ENCODE measurements around the gene DCAKD. TPM values are rescaled to one million over a fixed set of nuclear protein-coding genes. Genes with fewer than 3 reads are reported as not detected.
A peak's percentile ranks its signal among the peaks of the same experiment; 100 is the strongest.

DCAKD gene
- total RNA-seq, result 19.5 TPM

GRCh38 chr17:45051060-45051719 is at the start of gene DCAKD:
DCAKD (minus strand) TSS chr17:45051632; CDS start chr17:45034885, 16,747 bp downstream.
- peak; percentile 94 for ATAC-seq

- peak; percentile 77 for ATAC-seq
Measured at GRCh38 chr17:45098869-45099616, 47.6 kb upstream of the DCAKD start.

- peak; percentile 19 for ATAC-seq
Measured at GRCh38 chr17:45098081-45098868, 46.8 kb upstream of the DCAKD start.

GRCh38 chr17:45096926-45097325 is 45.5 kb upstream of the DCAKD start:
- ATAC-seq, result no peak

GRCh38 chr17:45096141-45096540 is 44.7 kb upstream of the DCAKD start:
- no peak for ATAC-seq

- peak; percentile 11 for ATAC-seq
Measured at GRCh38 chr17:45093444-45094110, 42.1 kb upstream of the DCAKD start.

- peak; percentile 94 for ATAC-seq
Measured at GRCh38 chr17:45092911-45093430, 41.5 kb upstream of the DCAKD start.

GRCh38 chr17:45091778-45092425 is 40.5 kb upstream of the DCAKD start:
- peak; percentile 9 for ATAC-seq

- ATAC-seq, result no peak
Measured at GRCh38 chr17:45090711-45091110, 39.3 kb upstream of the DCAKD start.

GRCh38 chr17:45088741-45089140 is 37.3 kb upstream of the DCAKD start:
- no peak for ATAC-seq

- no peak for ATAC-seq
Measured at GRCh38 chr17:45087978-45088377, 36.5 kb upstream of the DCAKD start.

- ATAC-seq, result peak; percentile 97
Measured at GRCh38 chr17:45087504-45087975, 36.1 kb upstream of the DCAKD start.

GRCh38 chr17:45086865-45087503 is 35.6 kb upstream of the DCAKD start:
- no peak for ATAC-seq

- no peak for ATAC-seq
Measured at GRCh38 chr17:45086391-45086790, 35.0 kb upstream of the DCAKD start.

- ATAC-seq, result no peak
Measured at GRCh38 chr17:45081047-45081703, 29.7 kb upstream of the DCAKD start.

GRCh38 chr17:45077643-45078042 is 26.2 kb upstream of the DCAKD start:
- no peak for ATAC-seq

GRCh38 chr17:45073414-45074070 is 22.1 kb upstream of the DCAKD start:
- ATAC-seq, result peak; percentile 50

GRCh38 chr17:45070809-45071208 is 19.4 kb upstream of the DCAKD start:
- ATAC-seq, result no peak

- no peak for ATAC-seq
Measured at GRCh38 chr17:45070001-45070400, 18.6 kb upstream of the DCAKD start.

- ATAC-seq, result no peak
Measured at GRCh38 chr17:45067637-45068036, 16.2 kb upstream of the DCAKD start.
